ENCODE data around the gene DAAM2.

DAAM2 gene

GRCh38 chr6:39773782-39774181 lies 18.4 kb upstream of the DAAM2 start:
- Mint-ChIP-seq H3K4me1 (no peaks in the 10 kb centered on the region), H3K4me3 (no peak overlapping the region), H3K36me3 (no peaks in the 10 kb centered on the region), H3K9me3 (no peaks in the 10 kb centered on the region), H3K27me3 (peaks cover 9% of the 10 kb centered on the region), H3K27ac (no peak overlapping the region)
- DNase-seq (ENCODE audit: low spot score in 2 of 2) (no peak), ATAC-seq (ENCODE audit: low read depth) (no peak)

GRCh38 chr6:39776581-39776980 lies 15.6 kb upstream of the DAAM2 start:
- Mint-ChIP-seq H3K27me3 (peaks cover 3% of the 10 kb centered on the region), H3K27ac (no peak overlapping the region), H3K4me1 (no peaks in the 10 kb centered on the region), H3K9me3 (no peaks in the 10 kb centered on the region), H3K36me3 (no peaks in the 10 kb centered on the region), H3K4me3 (no peak overlapping the region)
- ATAC-seq (ENCODE audit: low read depth) (no peak), DNase-seq (ENCODE audit: low spot score in 2 of 2) (no peak)

GRCh38 chr6:39777218-39777617 lies 15.0 kb upstream of the DAAM2 start:
- no peak for DNase-seq (ENCODE audit: low spot score in 2 of 2)
- no peaks in the 10 kb centered on the region for H3K36me3 Mint-ChIP-seq
- H3K4me1 Mint-ChIP-seq, result no peaks in the 10 kb centered on the region
- peaks cover 3% of the 10 kb centered on the region for H3K27me3 Mint-ChIP-seq
- H3K27ac Mint-ChIP-seq, result no peak overlapping the region
- no peaks in the 10 kb centered on the region for H3K9me3 Mint-ChIP-seq
- H3K4me3 Mint-ChIP-seq, result no peak overlapping the region
- no peak for ATAC-seq (ENCODE audit: low read depth)

GRCh38 chr6:39777661-39778060 lies 14.5 kb upstream of the DAAM2 start:
- Mint-ChIP-seq H3K4me1 (no peaks in the 10 kb centered on the region), H3K27ac (no peak overlapping the region), H3K36me3 (no peaks in the 10 kb centered on the region), H3K27me3 (peaks cover 3% of the 10 kb centered on the region), H3K9me3 (no peaks in the 10 kb centered on the region), H3K4me3 (no peak overlapping the region)
- ATAC-seq (ENCODE audit: low read depth), result no peak
- no peak for DNase-seq (ENCODE audit: low spot score in 2 of 2)

- no peak for DNase-seq (ENCODE audit: low spot score in 2 of 2)
- no peak overlapping the region for H3K4me3 Mint-ChIP-seq
- peaks cover 4% of the 10 kb centered on the region for H3K27me3 Mint-ChIP-seq
- no peak overlapping the region for H3K27ac Mint-ChIP-seq
- peaks cover under 1% of the 10 kb centered on the region for H3K36me3 Mint-ChIP-seq
- no peaks in the 10 kb centered on the region for H3K4me1 Mint-ChIP-seq
- H3K9me3 Mint-ChIP-seq, result peaks cover 5% of the 10 kb centered on the region
- ATAC-seq (ENCODE audit: low read depth), result no peak
Measured at GRCh38 chr6:39778581-39779255, 13.5 kb upstream of the DAAM2 start.

- H3K27ac Mint-ChIP-seq, result no peak overlapping the region
- H3K4me3 Mint-ChIP-seq, result no peak overlapping the region
- peaks cover 3% of the 10 kb centered on the region for H3K27me3 Mint-ChIP-seq
- H3K9me3 Mint-ChIP-seq, result peaks cover 6% of the 10 kb centered on the region
- ATAC-seq (ENCODE audit: low read depth) (no peak), DNase-seq (ENCODE audit: low spot score in 2 of 2) (no peak)
- no peaks in the 10 kb centered on the region for H3K4me1 Mint-ChIP-seq
- peaks cover 1% of the 10 kb centered on the region for H3K36me3 Mint-ChIP-seq
Measured at GRCh38 chr6:39785281-39785680, 6.9 kb upstream of the DAAM2 start.

GRCh38 chr6:39786649-39787048 lies 5.5 kb upstream of the DAAM2 start:
- H3K4me3 Mint-ChIP-seq, result no peak overlapping the region
- no peak for DNase-seq (ENCODE audit: low spot score in 2 of 2)

GRCh38 chr6:39787322-39787721 lies 4.9 kb upstream of the DAAM2 start:
- H3K9me3 Mint-ChIP-seq, result peaks cover 6% of the 10 kb centered on the region
- no peak overlapping the region for H3K27ac Mint-ChIP-seq
- peaks cover 1% of the 10 kb centered on the region for H3K36me3 Mint-ChIP-seq
- ATAC-seq (ENCODE audit: low read depth) (no peak), DNase-seq (ENCODE audit: low spot score in 2 of 2) (no peak)
- H3K4me1 Mint-ChIP-seq, result no peaks in the 10 kb centered on the region
- no peak overlapping the region for H3K4me3 Mint-ChIP-seq
- H3K27me3 Mint-ChIP-seq, result peaks cover 6% of the 10 kb centered on the region

More at GRCh38 chr6:39786649-39787048, 5.5 kb upstream of the DAAM2 start:
- peaks cover 1% of the 10 kb centered on the region for H3K36me3 Mint-ChIP-seq
- H3K27me3 Mint-ChIP-seq, result peaks cover 6% of the 10 kb centered on the region
- ATAC-seq (ENCODE audit: low read depth), result no peak
- H3K27ac Mint-ChIP-seq, result no peak overlapping the region
- H3K9me3 Mint-ChIP-seq, result peaks cover 6% of the 10 kb centered on the region
- no peaks in the 10 kb centered on the region for H3K4me1 Mint-ChIP-seq

GRCh38 chr6:39790772-39791171 lies 1.4 kb upstream of the DAAM2 start:
- peaks cover 13% of the 10 kb centered on the region for H3K27me3 Mint-ChIP-seq
- H3K36me3 Mint-ChIP-seq, result no peaks in the 10 kb centered on the region
- H3K4me3 Mint-ChIP-seq, result no peak overlapping the region
- no peaks in the 10 kb centered on the region for H3K4me1 Mint-ChIP-seq
- no peak overlapping the region for H3K27ac Mint-ChIP-seq
- ATAC-seq (ENCODE audit: low read depth) (no peak), DNase-seq (ENCODE audit: low spot score in 2 of 2) (no peak)
- no peaks in the 10 kb centered on the region for H3K9me3 Mint-ChIP-seq

GRCh38 chr6:39791311-39791710 lies 865 bp upstream of the DAAM2 start:
- no peaks in the 10 kb centered on the region for H3K4me1 Mint-ChIP-seq
- no peak overlapping the region for H3K27ac Mint-ChIP-seq
- H3K4me3 Mint-ChIP-seq, result no peak overlapping the region
- H3K9me3 Mint-ChIP-seq, result no peaks in the 10 kb centered on the region
- H3K27me3 Mint-ChIP-seq, result peaks cover 14% of the 10 kb centered on the region
- H3K36me3 Mint-ChIP-seq, result no peaks in the 10 kb centered on the region
- DNase-seq (ENCODE audit: low spot score in 2 of 2) (no peak), ATAC-seq (ENCODE audit: low read depth) (no peak)

GRCh38 chr6:39792540-39793450 lies 619 bp downstream of the DAAM2 start:
- H3K4me1 Mint-ChIP-seq, result no peaks in the 10 kb centered on the region
- no peak for DNase-seq (ENCODE audit: low spot score in 2 of 2)
- no peak overlapping the region for H3K4me3 Mint-ChIP-seq
- no peaks in the 10 kb centered on the region for H3K36me3 Mint-ChIP-seq
- H3K9me3 Mint-ChIP-seq, result no peaks in the 10 kb centered on the region
- peaks cover 14% of the 10 kb centered on the region for H3K27me3 Mint-ChIP-seq
- H3K27ac Mint-ChIP-seq, result no peak overlapping the region
- ATAC-seq (ENCODE audit: low read depth), result no peak

- Mint-ChIP-seq H3K4me1 (no peaks in the 10 kb centered on the region), H3K4me3 (no peak overlapping the region), H3K27ac (no peak overlapping the region), H3K36me3 (no peaks in the 10 kb centered on the region), H3K9me3 (no peaks in the 10 kb centered on the region), H3K27me3 (peaks cover 12% of the 10 kb centered on the region)
- ATAC-seq (ENCODE audit: low read depth), result no peak
- no peak for DNase-seq (ENCODE audit: low spot score in 2 of 2)
Measured at GRCh38 chr6:39793516-39793915, 1.3 kb downstream of the DAAM2 start.

- H3K27ac Mint-ChIP-seq, result no peak overlapping the region
- ATAC-seq (ENCODE audit: low read depth), result no peak
- H3K36me3 Mint-ChIP-seq, result no peaks in the 10 kb centered on the region
- no peaks in the 10 kb centered on the region for H3K4me1 Mint-ChIP-seq
- no peak overlapping the region for H3K4me3 Mint-ChIP-seq
- H3K9me3 Mint-ChIP-seq, result no peaks in the 10 kb centered on the region
- DNase-seq (ENCODE audit: low spot score in 2 of 2), result no peak
- H3K27me3 Mint-ChIP-seq, result peaks cover 12% of the 10 kb centered on the region
Measured at GRCh38 chr6:39794231-39794630, 2.1 kb downstream of the DAAM2 start.

GRCh38 chr6:39797751-39798150 lies 5.6 kb downstream of the DAAM2 start:
- H3K9me3 Mint-ChIP-seq, result no peaks in the 10 kb centered on the region
- H3K4me1 Mint-ChIP-seq, result no peaks in the 10 kb centered on the region
- no peak for DNase-seq (ENCODE audit: low spot score in 2 of 2)
- H3K27ac Mint-ChIP-seq, result no peak overlapping the region
- no peak overlapping the region for H3K4me3 Mint-ChIP-seq
- H3K36me3 Mint-ChIP-seq, result no peaks in the 10 kb centered on the region
- peaks cover 11% of the 10 kb centered on the region for H3K27me3 Mint-ChIP-seq
- ATAC-seq (ENCODE audit: low read depth), result no peak

Data from memory B cell (primary cell).